ENCODE data around the gene TAS2R31. TPM values are rescaled to one million over a fixed set of nuclear protein-coding genes. Genes with fewer than 3 reads are reported as not detected.

TAS2R31 gene
- total RNA-seq, 1 experiment from 2014 or later = 1.7 TPM

DNA sequence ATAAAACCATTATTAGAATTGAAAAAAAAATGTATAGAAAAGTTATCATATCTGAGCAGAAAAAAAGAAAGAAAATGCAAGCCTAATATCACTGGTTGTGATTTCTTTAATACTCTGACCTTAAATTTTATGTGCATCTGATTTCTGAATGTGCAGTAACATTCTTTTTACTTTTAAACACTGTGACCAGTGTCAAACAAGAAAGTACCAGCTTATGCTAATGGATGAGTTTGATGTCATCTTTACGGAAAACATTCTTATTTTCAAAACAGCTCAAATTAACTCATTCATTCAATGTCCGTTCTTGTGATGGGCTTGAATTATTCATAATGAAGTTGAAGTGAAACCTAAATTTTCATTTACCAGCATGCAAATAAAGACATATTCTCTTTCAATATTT is 44.4 kb downstream of the TAS2R31 start, which contains the start of gene TAS2R50:
TSS of gene TAS2R50 (minus strand) at position 101 of the 400 bp plus-strand sequence. CDS start at position 49, 52 bp downstream.
- H3K27ac ChIP-seq (ENCODE audit: low read depth, low read length) = no peak within 1 kb of the TSS
- H3K9me3 ChIP-seq (ENCODE audit: control insufficient read depth in 1 of 2, insufficient read depth in 1 of 2, low read depth in 1 of 2, low read length in 2 of 2) = peaks cover 0 to 8% of the 10 kb centered on the region in 2 experiments; a peak in 1 of 4 replicates
- TF ChIP-seq ZNF274 (IDR thresholded peaks at IDR 0.05; ENCODE audit: low read depth, low read length) (no peak), POLR2A (IDR thresholded peaks at IDR 0.05; ENCODE audit: borderline replicate concordance, extremely low read depth, insufficient read depth, insufficient read length) (no peak), FOSL1 (IDR thresholded peaks at IDR 0.05; ENCODE audit: low read depth) (no peak)
- TF ChIP-seq, protein P1, sequence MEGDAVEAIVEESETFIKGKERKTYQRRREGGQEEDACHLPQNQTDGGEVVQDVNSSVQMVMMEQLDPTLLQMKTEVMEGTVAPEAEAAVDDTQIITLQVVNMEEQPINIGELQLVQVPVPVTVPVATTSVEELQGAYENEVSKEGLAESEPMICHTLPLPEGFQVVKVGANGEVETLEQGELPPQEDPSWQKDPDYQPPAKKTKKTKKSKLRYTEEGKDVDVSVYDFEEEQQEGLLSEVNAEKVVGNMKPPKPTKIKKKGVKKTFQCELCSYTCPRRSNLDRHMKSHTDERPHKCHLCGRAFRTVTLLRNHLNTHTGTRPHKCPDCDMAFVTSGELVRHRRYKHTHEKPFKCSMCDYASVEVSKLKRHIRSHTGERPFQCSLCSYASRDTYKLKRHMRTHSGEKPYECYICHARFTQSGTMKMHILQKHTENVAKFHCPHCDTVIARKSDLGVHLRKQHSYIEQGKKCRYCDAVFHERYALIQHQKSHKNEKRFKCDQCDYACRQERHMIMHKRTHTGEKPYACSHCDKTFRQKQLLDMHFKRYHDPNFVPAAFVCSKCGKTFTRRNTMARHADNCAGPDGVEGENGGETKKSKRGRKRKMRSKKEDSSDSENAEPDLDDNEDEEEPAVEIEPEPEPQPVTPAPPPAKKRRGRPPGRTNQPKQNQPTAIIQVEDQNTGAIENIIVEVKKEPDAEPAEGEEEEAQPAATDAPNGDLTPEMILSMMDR (IDR thresholded peaks at IDR 0.05 in 2 of 3, conservative IDR thresholded peaks at IDR 0.05 in 1 of 3; ENCODE audit: borderline replicate concordance in 1 of 3, insufficient read depth in 1 of 3, low read depth in 2 of 3, low read length in 2 of 3) = no peak
- no peak within 1 kb of the TSS for H2AFZ ChIP-seq (ENCODE audit: low read depth, low read length, poor library complexity, severe bottlenecking)
- H3K4me2 ChIP-seq (ENCODE audit: low read length) = no peak within 1 kb of the TSS
- BruUV-seq (replicated peaks) = no TSS peak
- ChIA-PET CTCF (no interaction called here), RAD21 (ENCODE audit: low non-redundant PET in 1 of 2, low total read pairs in 2 of 2, uncharacterized antibody in 2 of 2, unreplicated experiment in 2 of 2) (no interaction called here), POLR2A (no interaction called here)
- H3K9ac ChIP-seq (ENCODE audit: low read length) = no peak within 1 kb of the TSS
- H4K20me1 ChIP-seq (ENCODE audit: insufficient read depth) = no peaks in the 10 kb centered on the region
- H3K4me1 ChIP-seq (ENCODE audit: control insufficient read depth in 1 of 2, insufficient read depth in 2 of 2, low read length in 2 of 2) = no peaks in the 10 kb centered on the region
- no peaks in the 10 kb centered on the region for H3K9me2 ChIP-seq (ENCODE audit: insufficient read depth)
- H3K79me2 ChIP-seq (ENCODE audit: insufficient read depth, low read length) = no peaks in the 10 kb centered on the region
- ATAC-seq (no peak), DNase-seq (ENCODE audit: low read depth, low spot score) (no peak)
- no peaks in the 10 kb centered on the region for H3K36me3 ChIP-seq (ENCODE audit: control insufficient read depth in 1 of 2, insufficient read depth in 2 of 2, low read length in 2 of 2)
- no peaks in the 10 kb centered on the region for H3K27me3 ChIP-seq (ENCODE audit: insufficient read depth, low read length)
- H3K4me3 ChIP-seq (replicated peaks in 1 of 2; ENCODE audit: low read depth in 1 of 2, low read length in 2 of 2) = no peak within 1 kb of the TSS
- intact Hi-C loops (cut with micrococcal nuclease) = no loop called here

DNA sequence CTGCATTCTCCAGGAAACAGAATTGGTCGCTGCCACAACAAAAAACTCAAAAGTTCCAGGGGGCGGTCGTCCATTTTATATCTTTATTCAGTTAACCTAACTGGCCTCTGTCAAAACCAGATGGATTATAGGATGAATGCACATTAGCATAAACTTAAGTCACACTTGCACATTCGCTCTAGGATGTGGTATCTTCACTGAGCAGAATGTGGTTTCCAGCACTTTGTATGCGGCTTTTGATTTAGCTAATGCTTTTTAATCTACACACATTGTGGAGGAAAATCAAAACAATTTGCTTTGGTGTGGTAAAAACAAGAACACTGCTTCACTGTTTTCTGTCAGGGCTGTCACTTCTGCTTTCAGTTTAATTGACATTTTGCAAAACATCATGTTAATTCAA is 49.0 kb downstream of the TAS2R31 start:
- Histone ChIP-seq H3K79me2 (ENCODE audit: insufficient read depth, low read length) (peaks cover 3% of the 10 kb centered on the region; the same call in 1 of the 2 replicates), H3K4me1 (ENCODE audit: control insufficient read depth in 1 of 2, insufficient read depth in 2 of 2, low read length in 2 of 2) (no peaks in the 10 kb centered on the region), H3K36me3 (ENCODE audit: control insufficient read depth in 1 of 2, insufficient read depth in 2 of 2, low read length in 2 of 2) (no peaks in the 10 kb centered on the region), H3K4me2 (ENCODE audit: low read length) (no peak overlapping the region), H3K9ac (ENCODE audit: low read length) (no peak overlapping the region), H3K27ac (ENCODE audit: low read depth, low read length) (no peak overlapping the region), H3K27me3 (ENCODE audit: insufficient read depth, low read length) (no peaks in the 10 kb centered on the region), H3K9me2 (ENCODE audit: insufficient read depth) (no peaks in the 10 kb centered on the region), H2AFZ (ENCODE audit: low read depth, low read length, poor library complexity, severe bottlenecking) (no peak overlapping the region), H3K4me3 (replicated peaks in 1 of 2; ENCODE audit: low read depth in 1 of 2, low read length in 2 of 2) (no peak overlapping the region), H3K9me3 (ENCODE audit: control insufficient read depth in 1 of 2, insufficient read depth in 1 of 2, low read depth in 1 of 2, low read length in 2 of 2) (no peaks in the 10 kb centered on the region), H4K20me1 (ENCODE audit: insufficient read depth) (no peaks in the 10 kb centered on the region)
- ATAC-seq (no peak), DNase-seq (ENCODE audit: low read depth, low spot score) (no peak)
- ChIA-PET RAD21 (ENCODE audit: low non-redundant PET in 1 of 2, low total read pairs in 2 of 2, uncharacterized antibody in 2 of 2, unreplicated experiment in 2 of 2) (no interaction called here), POLR2A (no interaction called here), CTCF (no interaction called here)
- intact Hi-C loops (cut with micrococcal nuclease) = no loop called here
- no TSS peak for BruUV-seq (replicated peaks)
- TF ChIP-seq FOSL1 (IDR thresholded peaks at IDR 0.05; ENCODE audit: low read depth) (no peak), EZH2phosphoT487 (IDR thresholded peaks at IDR 0.05; ENCODE audit: borderline replicate concordance) (no peak), ZNF274 (IDR thresholded peaks at IDR 0.05; ENCODE audit: low read depth, low read length) (no peak), EZH2 (IDR thresholded peaks at IDR 0.05) (no peak), TCF7L2 (IDR thresholded peaks at IDR 0.05; ENCODE audit: borderline replicate concordance, extremely low read depth, insufficient read depth, insufficient read length) (no peak), CEBPB (IDR thresholded peaks at IDR 0.05; ENCODE audit: low read depth) (no peak), CBX3 (IDR thresholded peaks at IDR 0.05; ENCODE audit: low read depth) (no peak), ZFX (IDR thresholded peaks at IDR 0.05) (no peak), YY1 (IDR thresholded peaks at IDR 0.05; ENCODE audit: extremely low read depth, insufficient replicate concordance, low read depth, low read length) (no peak), RAD21 (IDR thresholded peaks at IDR 0.05; ENCODE audit: low read depth) (no peak), SP1 (IDR thresholded peaks at IDR 0.05; ENCODE audit: low read depth) (no peak)
- TF ChIP-seq, protein P2, sequence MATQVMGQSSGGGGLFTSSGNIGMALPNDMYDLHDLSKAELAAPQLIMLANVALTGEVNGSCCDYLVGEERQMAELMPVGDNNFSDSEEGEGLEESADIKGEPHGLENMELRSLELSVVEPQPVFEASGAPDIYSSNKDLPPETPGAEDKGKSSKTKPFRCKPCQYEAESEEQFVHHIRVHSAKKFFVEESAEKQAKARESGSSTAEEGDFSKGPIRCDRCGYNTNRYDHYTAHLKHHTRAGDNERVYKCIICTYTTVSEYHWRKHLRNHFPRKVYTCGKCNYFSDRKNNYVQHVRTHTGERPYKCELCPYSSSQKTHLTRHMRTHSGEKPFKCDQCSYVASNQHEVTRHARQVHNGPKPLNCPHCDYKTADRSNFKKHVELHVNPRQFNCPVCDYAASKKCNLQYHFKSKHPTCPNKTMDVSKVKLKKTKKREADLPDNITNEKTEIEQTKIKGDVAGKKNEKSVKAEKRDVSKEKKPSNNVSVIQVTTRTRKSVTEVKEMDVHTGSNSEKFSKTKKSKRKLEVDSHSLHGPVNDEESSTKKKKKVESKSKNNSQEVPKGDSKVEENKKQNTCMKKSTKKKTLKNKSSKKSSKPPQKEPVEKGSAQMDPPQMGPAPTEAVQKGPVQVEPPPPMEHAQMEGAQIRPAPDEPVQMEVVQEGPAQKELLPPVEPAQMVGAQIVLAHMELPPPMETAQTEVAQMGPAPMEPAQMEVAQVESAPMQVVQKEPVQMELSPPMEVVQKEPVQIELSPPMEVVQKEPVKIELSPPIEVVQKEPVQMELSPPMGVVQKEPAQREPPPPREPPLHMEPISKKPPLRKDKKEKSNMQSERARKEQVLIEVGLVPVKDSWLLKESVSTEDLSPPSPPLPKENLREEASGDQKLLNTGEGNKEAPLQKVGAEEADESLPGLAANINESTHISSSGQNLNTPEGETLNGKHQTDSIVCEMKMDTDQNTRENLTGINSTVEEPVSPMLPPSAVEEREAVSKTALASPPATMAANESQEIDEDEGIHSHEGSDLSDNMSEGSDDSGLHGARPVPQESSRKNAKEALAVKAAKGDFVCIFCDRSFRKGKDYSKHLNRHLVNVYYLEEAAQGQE (IDR thresholded peaks at IDR 0.05; ENCODE audit: low read depth) = no peak
- TF ChIP-seq, protein P3, sequence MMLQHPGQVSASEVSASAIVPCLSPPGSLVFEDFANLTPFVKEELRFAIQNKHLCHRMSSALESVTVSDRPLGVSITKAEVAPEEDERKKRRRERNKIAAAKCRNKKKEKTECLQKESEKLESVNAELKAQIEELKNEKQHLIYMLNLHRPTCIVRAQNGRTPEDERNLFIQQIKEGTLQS (IDR thresholded peaks at IDR 0.05) = no peak

Measured in HCT116 (cell line).